Stimulated activated CD8-positive, alpha-beta memory T cell treated with anti-CD3 and anti-CD28 coated beads, Interleukin-15, amount 100 ng/mL, for 24 hours (primary cell): ENCODE data around the gene ANKFN1.

Experiments used
- DNase-seq: peaks from one replicate; pipeline ENCODE4 v3.0.0-alpha.2; 2020; ENCODE audit warnings: low read depth

Gene ANKFN1, protein sequence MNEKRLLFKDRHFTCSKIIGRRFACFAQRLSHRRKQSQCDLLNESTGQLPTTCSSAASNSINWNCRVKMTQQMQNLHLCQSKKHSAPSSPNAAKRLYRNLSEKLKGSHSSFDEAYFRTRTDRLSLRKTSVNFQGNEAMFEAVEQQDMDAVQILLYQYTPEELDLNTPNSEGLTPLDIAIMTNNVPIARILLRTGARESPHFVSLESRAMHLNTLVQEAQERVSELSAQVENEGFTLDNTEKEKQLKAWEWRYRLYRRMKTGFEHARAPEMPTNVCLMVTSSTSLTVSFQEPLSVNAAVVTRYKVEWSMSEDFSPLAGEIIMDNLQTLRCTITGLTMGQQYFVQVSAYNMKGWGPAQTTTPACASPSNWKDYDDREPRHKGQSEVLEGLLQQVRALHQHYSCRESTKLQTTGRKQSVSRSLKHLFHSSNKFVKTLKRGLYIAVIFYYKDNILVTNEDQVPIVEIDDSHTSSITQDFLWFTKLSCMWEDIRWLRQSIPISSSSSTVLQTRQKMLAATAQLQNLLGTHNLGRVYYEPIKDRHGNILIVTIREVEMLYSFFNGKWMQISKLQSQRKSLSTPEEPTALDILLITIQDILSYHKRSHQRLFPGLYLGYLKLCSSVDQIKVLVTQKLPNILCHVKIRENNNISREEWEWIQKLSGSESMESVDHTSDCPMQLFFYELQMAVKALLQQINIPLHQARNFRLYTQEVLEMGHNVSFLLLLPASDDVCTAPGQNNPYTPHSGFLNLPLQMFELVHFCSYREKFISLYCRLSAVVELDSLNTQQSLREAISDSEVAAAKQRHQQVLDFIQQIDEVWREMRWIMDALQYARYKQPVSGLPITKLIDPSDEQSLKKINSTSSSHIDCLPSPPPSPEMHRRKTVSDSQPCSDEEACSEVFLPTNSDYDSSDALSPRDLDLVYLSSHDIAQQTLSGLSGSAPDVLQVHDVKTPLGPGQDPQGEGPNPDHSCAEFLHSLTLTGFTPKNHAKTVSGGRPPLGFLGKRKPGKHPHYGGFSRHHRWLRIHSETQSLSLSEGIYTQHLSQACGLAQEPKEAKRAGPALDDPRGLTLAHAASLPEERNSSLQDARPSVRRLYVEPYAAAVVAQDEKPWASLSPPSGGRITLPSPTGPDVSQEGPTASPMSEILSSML

DNA sequence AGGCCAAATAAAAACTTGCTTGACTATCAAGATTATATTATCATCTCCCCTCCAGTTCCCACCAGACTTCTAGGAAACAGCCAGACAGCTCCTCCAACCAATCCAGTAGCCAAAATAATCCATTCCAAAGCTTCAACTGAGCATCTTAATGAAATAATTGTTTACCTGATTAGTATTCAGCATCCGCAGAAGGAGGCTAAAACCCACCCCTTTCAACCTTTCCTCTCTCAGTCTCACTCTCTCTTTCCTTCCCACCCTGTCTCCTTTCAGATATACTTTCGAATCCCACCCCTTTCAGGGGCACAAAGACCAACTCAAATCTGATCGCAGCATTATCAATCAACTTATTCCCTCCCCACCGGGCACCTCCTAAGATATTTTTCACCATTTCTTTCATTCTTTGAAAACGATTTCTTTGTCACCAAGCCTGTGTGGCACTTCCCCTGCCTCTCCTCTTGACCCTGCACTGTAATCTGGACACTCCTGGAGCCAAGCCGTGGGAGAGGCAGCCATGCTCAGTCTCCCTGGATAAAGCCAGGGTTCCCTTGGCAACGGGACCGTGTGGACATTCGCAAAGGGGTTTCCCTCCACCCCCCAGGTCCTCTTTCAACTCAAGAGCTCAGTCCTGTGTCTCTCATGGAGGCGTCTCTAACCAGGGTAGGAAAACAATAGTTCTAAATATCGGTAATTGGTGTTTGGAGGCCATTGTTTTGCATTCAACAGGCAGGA, at the start of gene ANKFN1:
ANKFN1 (plus strand) TSS at position 602 of the 729 bp plus-strand sequence. CDS start 59,193 bp downstream, outside the sequence.
- no peak for DNase-seq

DNA sequence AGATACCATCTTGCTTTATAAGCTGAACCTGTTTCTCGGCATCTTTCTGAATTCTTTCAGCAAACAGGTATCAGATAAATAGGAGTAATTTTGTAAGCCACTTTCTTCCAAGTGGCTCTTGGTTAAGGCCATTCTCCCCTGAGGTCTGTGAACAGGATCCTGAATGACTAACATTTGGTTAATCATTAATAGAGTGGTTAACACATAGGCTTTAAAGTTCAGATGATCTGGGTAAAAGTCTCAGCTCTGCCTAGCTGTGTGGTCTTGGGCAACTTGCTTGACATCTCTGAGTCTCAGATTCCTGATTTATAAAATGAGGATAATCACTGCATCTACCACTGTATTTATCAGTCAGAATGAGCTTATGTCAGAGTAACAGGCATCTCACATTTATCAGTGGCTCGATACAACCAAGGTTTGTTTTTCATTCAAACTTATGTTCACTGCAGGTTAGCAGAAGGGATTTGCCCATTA, 44.4 kb upstream of the ANKFN1 start:
- DNase-seq, result no peak

DNA sequence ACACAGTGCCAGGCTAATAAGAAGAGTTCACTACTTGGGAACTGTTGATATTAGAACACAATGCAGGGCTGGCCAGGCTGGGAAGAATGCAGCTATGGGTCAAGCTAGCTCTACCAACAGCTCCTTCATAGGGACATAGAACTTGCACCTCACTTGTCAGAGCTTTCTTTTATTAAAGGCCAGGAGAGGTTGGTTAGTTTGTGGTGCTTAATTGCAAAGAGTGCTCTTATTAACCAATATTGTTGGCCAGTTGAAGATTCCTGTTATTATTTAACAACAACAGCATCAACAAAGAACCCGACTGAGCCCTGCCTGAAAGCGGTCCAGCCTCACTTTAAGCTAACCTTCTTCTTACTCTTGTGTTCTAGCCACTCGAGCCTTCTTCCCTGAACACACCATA, 43.4 kb upstream of the ANKFN1 start:
- DNase-seq, result no peak

DNA sequence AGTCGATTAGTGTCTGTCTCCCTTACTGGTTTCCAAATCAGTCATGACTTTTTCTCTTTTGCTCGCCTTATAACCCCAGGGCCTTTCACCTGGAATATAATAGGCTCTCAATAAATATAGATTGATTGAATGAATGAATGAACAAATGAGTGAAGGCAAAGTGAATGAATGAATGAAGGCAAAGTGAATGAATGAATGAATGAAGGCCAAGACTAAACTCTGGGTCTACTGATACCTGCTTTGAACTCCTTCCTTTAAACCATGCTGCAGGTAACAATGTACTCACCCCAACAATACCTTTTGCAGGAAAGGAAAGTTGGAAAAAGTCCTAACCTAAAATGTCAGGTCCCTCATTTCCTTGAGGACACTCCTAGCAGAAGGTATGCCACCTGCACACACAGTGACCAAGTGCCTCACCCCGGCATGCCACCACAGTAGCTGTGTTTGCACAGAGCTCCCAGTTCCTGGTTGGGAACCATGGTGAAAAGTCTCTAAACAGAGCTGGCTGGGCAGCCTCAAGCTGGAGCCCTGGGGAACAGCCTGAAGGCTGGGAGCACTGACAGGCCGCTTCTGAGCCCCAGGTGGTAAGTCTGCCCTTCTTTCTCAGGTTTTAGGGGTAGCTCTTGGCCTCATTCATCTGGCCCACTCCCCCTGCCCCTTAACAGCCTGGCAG, 42.7 kb upstream of the ANKFN1 start:
- DNase-seq, result no peak

DNA sequence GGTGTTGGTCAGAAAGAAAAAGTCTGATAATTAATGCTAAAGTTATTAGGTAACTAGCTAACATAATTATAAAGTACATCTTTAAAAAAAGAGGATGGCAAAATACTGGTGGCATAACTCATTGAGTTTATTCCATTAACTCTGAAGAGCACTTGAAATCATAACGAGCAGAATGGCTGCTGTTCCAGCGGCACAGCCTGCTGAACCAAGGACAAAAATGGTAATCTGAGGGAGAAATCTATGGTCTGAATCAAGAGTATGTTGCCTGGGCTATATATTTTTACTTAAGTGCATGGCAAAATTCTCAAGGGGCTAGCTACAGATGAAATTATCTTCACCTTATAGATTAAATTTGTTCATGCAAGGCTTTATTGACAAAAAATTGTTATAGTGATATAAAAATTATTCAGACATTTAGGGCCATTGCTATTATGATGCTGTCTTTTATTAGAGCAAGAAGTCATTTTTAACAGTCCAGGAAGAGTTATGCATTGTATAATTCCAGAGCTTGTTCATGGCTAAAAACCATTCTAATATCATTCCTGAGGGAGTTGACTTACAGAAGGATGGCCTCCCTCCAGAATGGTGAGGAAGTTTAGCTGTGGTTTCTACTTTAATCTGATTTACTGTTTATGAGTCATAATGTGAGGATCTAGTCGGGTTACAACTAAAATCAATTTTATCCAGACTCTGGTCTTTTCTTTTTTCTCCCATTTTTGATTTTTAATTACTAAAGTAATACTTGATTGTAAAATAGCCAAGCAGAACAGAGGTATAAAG, 41.4 kb upstream of the ANKFN1 start:
- DNase-seq, result no peak

DNA sequence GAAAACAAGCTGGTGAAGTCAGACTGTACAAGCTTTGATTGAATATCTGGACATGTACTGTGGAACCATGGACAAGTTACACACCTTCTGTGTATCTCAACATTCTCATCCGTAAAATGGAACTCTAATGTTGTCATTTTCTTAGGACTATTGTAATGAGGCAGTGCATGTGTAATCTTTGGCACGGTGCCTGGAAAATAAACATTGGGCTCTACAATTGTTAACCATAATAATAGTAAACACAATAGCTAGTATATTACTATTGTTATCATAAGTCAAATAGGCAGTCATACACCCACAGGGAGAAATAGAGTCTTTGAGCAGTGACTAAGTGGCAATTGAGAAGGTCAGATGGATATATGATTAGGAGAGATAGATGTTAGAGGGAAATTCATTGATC, 39.8 kb upstream of the ANKFN1 start:
- no peak for DNase-seq

DNA sequence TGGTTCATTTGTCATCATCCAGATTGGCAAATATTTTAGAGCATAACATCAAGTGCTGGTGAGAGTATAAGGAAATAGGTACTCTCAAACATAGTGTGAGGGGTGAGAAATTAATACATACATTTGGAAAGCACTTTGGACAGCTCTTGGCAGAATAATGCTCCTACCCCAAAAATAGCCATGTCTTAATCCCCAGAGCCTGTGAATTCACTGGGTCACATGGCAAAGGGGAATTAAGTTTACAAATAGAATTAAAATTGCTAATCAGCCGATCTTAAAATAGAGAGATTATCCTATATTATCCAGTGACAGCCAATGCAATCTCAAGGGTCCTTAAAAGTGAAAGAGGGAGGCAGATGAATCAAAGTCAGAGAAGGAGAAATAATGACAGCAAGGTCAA, 38.8 kb upstream of the ANKFN1 start:
- no peak for DNase-seq

DNA sequence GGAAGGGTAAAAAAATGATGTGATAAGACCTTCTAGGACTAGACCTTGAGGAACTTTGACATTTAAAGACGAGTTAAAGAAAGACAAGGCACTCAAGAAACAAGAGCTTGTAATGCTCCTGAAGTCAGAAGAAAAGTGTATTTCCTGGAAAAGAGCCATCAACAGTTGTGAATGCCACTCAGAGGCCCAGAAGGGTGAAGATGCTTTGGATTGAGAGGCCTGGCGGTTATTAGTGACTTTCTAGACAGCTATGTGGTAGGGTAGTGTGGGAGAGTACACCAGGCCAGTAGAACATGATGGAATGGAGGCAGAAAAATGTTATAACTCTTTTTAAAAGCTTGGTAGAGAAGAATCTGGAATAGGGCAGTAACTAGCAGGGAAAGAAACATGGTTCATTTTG, 34.1 kb upstream of the ANKFN1 start:
- DNase-seq, result no peak

DNA sequence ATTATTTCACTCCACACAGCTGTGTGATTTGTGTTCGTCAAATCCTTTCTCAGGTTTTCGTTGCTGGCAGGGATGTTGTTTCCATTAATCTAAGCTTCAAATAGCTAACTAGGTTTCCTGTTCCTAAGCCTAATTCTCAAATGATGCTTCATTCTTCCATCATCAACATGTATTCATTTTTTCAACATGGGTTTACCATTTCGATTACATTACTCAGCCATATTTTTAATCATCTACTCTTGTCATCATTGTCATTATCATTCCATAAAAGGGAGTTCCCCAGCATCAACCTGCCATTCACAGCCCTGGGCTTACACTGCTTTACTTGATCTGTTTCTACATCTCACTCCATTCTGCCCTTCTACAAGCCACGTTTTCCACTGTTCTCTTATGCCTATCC, 33.3 kb upstream of the ANKFN1 start:
- DNase-seq, result no peak

DNA sequence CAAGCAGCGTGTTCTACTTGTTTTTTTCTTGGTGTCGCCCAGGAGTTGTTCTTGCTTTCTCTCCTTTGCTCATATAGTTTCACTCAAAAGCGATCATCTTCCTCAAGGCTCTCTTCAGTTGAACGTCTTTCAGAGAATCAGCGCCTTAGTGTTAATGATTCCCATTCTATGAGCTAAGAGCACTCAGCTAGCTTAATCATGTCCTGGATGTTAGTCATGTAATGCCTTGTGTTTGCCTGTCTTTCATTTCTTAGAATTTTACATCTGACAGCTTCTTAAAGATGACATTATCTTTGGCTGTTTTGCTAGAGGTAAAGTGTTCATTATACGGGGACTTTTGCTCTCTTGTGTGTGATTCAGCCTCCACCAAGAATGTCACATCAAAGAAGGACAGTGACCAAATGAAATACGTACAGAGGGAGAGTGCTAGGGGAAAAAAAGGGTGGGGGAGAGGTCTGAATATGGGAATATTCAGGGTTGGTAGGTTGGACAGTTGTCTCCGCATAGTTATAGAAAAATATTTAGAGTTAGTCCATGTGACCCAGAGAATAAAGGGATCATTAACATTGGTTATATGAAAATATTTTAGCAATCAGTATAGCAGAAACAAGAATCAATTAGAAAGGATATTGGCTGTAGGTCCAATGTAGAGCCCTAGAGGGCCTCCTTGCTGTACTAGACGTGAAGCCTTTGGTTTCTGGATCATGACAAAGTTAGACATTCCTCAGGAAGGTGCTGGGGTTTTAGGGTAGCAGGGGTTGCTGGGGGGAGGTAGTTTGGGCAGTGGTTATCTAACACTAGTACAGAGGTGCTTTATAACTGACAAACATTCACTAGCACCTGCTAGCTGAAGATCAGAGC, 31.9 kb upstream of the ANKFN1 start:
- no peak for DNase-seq

DNA sequence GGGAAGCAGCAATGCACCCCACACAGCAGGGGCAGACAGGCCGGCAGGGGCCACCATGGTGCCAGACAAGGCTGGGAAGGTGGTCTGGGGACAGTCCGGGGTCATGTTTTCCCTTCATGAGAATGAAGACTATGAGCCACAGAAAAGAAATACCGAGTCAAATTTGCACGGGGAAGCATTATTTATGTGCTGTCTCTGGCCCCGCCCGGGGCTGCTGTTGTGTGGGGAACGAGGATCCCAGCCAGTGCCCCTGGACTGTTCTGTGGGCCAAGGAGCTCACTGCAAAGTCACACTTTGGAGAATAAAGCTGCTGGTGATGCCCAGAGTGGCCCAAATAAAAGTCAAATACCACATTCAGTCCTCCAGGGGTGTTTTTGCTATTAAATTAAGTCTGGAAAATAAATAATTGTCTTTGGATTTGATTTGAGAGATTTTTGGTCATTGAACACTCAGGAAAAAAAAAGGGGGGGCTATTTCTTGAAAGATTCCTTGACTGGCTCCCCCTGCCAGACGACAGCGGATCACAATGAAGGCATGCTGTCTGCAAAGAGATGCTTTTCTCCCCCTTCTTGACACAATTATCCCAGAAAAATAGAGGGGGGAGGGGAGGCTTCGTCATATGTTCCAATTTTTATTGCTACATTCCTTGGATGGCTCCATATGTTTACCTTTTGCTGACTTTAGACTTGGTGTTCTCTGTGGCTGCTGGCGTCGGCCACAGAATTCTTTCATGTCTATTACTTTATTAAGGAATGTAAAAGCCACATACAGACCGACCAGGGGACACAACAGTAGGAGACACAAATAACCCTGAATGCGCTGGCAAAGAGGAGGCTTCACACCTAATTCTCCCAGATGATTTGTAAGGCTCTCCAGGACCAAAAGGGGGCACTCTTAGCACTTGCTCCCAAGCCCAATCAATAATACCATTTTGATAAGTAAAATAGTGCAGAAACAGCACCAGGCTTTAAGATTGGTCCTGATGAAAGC, 27.1 kb upstream of the ANKFN1 start:
- no peak for DNase-seq

DNA sequence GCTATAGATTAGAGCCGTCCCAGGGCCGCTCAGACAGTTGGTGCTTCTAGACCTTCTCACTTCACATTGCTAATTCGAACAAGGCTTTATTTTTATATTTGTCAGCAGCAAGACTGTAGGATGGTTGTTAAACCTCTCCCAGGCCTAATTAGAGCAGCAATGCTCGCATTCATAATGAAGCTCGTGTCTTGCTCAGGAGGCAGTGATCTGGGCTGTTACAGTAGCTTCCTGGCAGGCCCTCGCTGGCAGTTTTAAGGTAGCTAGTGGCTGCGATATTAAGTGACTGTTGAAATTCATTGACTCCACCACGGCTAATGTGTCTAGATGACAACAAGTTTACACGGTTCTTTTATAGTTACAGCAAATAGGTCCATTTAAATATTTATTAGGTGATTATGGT, 23.2 kb upstream of the ANKFN1 start:
- no peak for DNase-seq

DNA sequence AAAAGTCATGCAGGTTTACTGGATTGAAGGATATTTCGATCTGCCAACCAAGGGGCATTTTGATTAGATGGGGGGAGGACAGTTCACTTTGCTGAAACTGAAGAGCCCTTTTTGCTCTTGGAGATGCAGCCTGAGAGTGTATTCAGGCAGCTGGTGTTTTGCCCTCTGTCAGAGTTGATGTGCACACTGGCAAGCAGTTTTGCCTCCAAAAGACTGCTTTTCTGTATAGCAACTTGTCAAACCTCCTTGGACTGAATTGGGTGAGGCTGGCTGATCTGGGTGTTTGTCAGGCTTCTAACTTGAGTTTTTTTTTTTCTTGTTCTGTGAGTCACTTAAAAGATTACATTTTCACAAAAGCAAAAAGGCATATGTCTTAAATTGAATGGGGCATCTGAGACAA, 22.6 kb upstream of the ANKFN1 start:
- no peak for DNase-seq

DNA sequence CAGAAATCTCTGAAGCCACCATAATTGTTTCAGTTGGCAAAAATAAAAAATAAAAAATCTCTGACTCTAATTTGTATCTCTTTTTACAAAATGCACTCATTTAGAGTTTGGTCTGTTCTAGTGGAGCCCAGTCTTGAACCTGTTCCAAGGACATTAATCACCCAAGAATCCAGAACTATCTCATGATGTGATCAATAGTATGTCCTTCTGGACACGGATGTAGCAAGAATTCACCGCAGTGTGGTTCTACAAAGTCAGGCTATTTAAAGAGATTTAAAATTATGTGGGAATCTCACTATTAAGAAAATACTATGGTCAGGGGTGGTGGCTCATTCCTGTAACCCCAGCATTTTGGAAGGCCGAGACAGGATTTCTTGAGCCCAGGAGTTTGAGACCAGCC, 21.8 kb upstream of the ANKFN1 start:
- DNase-seq, result no peak

DNA sequence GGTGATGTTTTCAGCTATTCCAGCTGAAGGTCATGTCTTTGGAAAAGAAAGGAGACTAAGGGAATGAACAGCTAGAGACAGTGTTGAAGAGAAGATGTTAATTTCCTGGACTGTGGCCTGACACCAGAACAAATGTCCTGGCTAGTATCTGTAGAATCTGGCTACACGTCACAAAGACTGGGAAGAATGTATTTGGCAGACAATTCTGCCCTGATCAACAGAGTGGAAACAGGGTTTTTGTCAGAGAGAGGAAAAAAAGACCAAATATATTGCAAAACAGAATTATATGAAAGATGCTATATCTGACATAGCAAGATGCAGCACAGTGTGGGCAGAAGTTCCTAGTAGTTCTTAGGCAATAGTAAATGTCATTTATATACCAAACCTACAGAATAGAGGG, 17.0 kb upstream of the ANKFN1 start:
- no peak for DNase-seq

DNA sequence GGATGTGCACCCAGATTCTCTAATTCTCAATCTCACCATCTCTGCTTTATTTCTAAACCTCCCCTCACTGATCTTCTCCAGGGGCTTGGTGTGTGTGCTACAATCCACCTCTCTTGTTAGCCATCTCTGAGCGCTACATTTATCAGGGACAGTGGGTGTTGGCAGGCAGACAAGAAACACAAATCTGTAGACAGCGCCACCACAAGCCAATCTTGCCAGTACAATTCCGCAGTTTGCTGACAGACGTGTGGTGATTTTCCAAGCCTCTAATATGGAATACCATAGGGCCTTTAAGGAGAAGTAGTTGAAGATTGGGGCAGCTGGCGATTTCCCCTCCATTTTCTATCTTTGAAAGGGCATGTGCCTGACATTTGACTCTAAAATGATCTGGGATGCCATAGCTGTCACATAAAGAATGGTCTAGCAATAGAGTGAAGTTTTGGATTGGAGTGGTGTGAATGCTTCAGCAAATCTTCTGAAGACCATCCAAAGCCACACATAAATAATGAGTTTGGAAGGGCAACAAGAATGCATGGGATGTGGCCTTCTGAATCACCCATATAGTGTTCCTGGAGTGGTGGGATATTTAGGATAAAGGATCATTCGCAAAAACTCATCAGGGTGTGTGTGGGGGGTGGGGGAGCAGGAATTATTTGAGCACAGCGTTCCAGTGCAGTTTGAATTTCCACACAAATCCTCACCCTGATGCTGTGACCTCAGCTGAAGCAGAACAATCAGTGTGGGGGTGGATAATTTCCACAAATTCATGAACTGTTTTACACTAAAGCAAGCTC, 12.0 kb upstream of the ANKFN1 start:
- DNase-seq, result no peak

DNA sequence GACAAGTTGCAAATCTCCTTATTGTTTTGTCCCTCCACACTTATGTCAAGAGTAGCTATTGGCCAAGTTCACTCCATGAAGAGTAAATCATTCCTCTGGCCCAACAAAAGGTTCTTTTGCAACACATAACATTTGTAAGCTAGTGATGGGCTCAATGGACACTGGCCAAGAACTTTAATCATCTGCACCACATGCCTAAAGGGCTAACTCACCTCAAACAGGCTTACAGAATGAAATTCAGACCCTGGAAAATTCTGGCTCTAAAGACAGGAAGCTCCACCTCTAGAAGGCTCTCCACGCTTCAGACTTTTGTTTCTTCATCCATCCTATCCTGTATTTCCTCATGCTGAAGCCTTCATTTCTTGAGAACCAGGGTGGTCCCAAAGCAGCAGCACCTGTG, 10.9 kb upstream of the ANKFN1 start:
- no peak for DNase-seq
